ENCODE data around the gene TTC33.

DNA sequence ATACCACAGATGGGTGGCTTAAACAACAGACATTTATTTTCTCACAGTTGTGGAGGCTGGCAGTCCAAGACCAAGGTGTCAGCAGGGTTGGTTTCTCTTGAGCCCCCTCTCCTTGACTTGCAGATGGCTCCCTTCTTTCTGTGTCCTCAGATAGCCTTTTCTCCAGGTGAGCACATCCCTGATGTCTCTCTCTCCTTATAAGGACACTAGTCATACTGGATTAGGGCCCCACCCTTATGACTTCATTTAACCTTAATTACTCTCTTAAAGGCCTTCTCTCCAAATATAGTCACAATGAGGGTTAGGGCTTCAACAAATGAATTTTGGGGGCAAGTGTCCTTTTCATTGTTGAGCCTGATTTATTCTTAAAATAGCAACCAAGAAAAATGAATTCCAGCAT, 61.3 kb downstream of the TTC33 start:
- TF ChIP-seq TAF1 (IDR thresholded peaks at IDR 0.05; ENCODE audit: low read depth) (no peak), CTCF (IDR thresholded peaks at IDR 0.05; ENCODE audit: poor library complexity, severe bottlenecking) (no peak), RAD21 (conservative IDR thresholded peaks at IDR 0.05) (no peak), EZH2 (IDR thresholded peaks at IDR 0.05; ENCODE audit: borderline replicate concordance, insufficient read depth, low read length, poor library complexity, severe bottlenecking) (no peak)
- TF ChIP-seq, protein P1, sequence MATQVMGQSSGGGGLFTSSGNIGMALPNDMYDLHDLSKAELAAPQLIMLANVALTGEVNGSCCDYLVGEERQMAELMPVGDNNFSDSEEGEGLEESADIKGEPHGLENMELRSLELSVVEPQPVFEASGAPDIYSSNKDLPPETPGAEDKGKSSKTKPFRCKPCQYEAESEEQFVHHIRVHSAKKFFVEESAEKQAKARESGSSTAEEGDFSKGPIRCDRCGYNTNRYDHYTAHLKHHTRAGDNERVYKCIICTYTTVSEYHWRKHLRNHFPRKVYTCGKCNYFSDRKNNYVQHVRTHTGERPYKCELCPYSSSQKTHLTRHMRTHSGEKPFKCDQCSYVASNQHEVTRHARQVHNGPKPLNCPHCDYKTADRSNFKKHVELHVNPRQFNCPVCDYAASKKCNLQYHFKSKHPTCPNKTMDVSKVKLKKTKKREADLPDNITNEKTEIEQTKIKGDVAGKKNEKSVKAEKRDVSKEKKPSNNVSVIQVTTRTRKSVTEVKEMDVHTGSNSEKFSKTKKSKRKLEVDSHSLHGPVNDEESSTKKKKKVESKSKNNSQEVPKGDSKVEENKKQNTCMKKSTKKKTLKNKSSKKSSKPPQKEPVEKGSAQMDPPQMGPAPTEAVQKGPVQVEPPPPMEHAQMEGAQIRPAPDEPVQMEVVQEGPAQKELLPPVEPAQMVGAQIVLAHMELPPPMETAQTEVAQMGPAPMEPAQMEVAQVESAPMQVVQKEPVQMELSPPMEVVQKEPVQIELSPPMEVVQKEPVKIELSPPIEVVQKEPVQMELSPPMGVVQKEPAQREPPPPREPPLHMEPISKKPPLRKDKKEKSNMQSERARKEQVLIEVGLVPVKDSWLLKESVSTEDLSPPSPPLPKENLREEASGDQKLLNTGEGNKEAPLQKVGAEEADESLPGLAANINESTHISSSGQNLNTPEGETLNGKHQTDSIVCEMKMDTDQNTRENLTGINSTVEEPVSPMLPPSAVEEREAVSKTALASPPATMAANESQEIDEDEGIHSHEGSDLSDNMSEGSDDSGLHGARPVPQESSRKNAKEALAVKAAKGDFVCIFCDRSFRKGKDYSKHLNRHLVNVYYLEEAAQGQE (IDR thresholded peaks at IDR 0.05; ENCODE audit: borderline replicate concordance) = no peak

All from neural cell (in vitro differentiated cells).